Activated CD8-positive, alpha-beta memory T cell treated with anti-CD3 and anti-CD28 coated beads, Interleukin-2, amount 10 ng/mL, durations not matched to agents 7 days and 5 days (primary cell): ENCODE measurements around the gene CLDN16. TPM values are rescaled to one million over a fixed set of nuclear protein-coding genes. Genes with fewer than 3 reads are reported as not detected.

Experiments
- ATAC-seq: fragments of 150-1000 bp; cut with Tn5 transposase; one replicate; pipeline ENCODE4 v1.10.0; 2021; ENCODE audit warnings: moderate library complexity
- CTCF ChIA-PET: fragments of 350-600 bp; sonication (Branson Sonifier 250); formaldehyde crosslinking; loops from one replicate; lab custom pipeline; 2021; ENCODE audit warnings: antibody characterized with exemption; lab: Charles Lee
- DNase-seq: peaks from one replicate; pipeline ENCODE4 v3.0.0-alpha.2; 2020
- H3K27ac Mint-ChIP-seq: one replicate; pipeline ENCODE4 v1.8.0; 2021; ENCODE audit warnings: mild to moderate bottlenecking, mixed read lengths
- H3K27me3 Mint-ChIP-seq: one replicate; pipeline ENCODE4 v1.8.0; 2021; ENCODE audit warnings: mixed read lengths
- H3K36me3 Mint-ChIP-seq: one replicate; pipeline ENCODE4 v1.8.0; 2021; ENCODE audit warnings: mild to moderate bottlenecking, mixed read lengths
- H3K4me1 Mint-ChIP-seq: one replicate; pipeline ENCODE4 v1.8.0; 2021; ENCODE audit warnings: mixed read lengths
- H3K4me3 Mint-ChIP-seq: one replicate; pipeline ENCODE4 v1.8.0; 2021; ENCODE audit warnings: mild to moderate bottlenecking, moderate library complexity, mixed read lengths
- H3K9me3 Mint-ChIP-seq: one replicate; pipeline ENCODE4 v1.8.0; 2022; ENCODE audit warnings: low read depth, mixed read lengths
- total RNA-seq, 2 experiments: library from RNA; stranded (reverse); gene quantifications; one replicate each; pipeline ENCODE4 v1.2.3, GENCODE V29; 2021

Gene CLDN16
- total RNA-seq, 2 experiments from 2014 or later, result not detected

GRCh38 chr3:190458040-190458439, 70.1 kb downstream of the CLDN16 start:
- Mint-ChIP-seq H3K9me3 (no peaks in the 10 kb centered on the region), H3K27me3 (peaks cover 8% of the 10 kb centered on the region), H3K27ac (no peak overlapping the region), H3K36me3 (no peaks in the 10 kb centered on the region), H3K4me1 (no peaks in the 10 kb centered on the region), H3K4me3 (no peak overlapping the region)
- CTCF ChIA-PET, result no interaction called here
- DNase-seq, result no peak
- ATAC-seq, result no peak

Other genes starting within 250 kb of the CLDN16 start
- not detected for gene CLDN1, start 65.7 kb upstream of the CLDN16 start, total RNA-seq
- gene TMEM207, start 61.7 kb downstream of the CLDN16 start, total RNA-seq, result not detected
- 10 to 100 TPM in 1 of 2 experiments, 1 to 10 TPM in 1; 8.4 to 11.5 TPM for gene IL1RAP, start 125.9 kb downstream of the CLDN16 start, total RNA-seq